Germinal center (tissue), 1 donor: ENCODE measurements around the gene SCYGR4.
"Not testable (repeated sequence)": the region's sequence is repeated elsewhere in the genome, so short reads cannot be mapped to it uniquely, and the experiment has no call there.

Experiments
- DNase-seq: peaks from one replicate; pipeline ENCODE4 v3.0.0; 2012; ENCODE audit warnings: mixed read lengths, low spot score

The SCYGR4 gene, protein sequence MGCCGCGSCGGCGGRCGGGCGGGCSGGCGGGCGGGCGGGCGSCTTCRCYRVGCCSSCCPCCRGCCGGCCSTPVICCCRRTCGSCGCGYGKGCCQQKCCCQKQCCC

DNA sequence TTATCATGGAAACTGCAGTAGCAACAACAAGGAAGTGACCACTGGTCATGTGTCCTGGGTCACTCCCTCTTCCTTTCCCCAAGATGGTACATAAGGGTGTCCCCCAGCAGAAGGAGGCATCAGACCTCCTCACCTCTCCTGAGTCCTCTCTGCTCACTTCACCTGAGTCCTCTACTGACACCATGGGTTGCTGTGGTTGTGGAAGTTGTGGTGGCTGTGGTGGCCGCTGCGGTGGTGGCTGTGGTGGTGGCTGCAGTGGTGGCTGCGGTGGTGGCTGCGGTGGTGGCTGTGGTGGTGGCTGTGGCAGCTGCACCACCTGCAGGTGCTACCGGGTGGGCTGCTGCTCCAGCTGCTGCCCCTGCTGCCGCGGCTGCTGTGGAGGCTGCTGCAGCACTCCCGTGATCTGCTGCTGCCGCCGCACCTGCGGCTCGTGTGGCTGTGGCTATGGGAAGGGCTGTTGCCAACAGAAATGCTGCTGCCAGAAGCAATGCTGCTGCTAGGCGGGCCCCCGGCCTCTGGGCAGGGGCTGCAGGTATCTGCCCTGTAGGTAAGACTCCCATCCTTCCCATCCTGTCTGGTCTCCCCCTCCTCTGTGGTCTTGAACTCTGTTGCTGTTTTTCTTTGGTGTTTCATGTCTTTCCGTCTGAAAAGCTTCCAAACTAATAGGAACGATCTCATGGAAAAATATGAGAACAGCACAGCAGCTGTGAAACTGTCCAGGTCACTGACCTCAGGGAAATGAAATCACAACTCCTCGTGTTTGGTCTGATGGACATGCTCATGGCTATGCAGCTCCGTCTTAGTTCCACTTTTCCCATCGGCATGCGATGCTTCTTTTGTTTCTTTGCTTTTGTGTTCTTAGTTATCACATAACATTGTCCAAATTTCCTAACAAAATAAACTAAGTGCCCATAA, at the start of gene SCYGR4:
TSS of gene SCYGR4 (plus strand) at position 183 of the 915 bp plus-strand sequence. CDS start at position 183, 0 bp downstream.
- DNase-seq = no peak

DNA sequence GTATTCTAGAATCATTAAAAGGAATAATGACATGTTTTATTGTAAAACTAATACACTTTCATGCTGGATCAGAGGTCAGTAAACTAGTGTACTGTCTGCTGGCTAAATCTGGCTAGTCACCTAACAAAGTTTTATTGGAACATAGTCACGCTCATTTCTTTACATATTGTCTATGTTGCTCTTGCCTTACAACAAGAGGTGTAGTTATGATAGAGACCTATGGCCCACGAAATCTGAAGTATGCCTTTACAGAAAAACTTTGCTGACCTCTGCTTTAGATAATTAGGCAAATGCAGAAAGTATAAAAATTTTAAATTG, 48.5 kb upstream of the SCYGR4 start:
- no peak for DNase-seq

DNA sequence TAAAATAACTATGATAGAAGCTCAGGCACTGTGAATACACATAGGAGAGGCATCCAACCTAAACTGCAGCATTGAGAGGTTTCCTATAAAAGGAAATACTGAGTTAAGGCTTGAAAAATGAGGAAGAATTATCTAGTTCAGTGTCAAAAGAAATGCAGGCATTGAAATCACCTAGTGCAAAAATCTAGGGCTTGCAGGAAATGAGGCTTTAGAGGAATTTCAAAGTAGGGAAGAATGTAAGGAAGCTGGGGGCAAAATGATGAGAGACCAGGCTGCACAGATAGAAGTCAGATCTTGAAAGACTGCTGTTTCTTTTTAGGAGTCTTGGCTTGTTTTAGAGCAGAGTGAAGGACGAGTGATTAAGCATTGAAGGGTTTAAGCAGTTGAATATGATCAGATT, 46.7 kb upstream of the SCYGR4 start:
- no peak for DNase-seq

DNA sequence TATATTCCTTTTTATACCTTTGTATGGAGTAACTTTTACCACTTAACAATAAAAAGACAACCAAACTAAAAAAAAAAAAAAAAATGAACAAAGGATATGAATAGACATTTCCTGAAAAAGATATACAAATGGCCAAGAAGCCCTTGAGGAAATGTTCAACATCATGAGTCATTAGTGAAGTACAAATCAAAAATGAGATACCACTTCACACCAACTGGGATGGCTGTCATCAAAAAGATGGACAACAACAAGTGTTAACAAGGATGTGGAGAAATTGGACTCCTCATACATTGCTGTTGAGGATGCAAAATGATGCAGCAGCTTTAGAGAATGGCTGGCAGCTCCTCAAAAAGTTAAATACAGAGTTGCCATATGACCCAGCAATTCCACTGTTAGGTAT, 41.2 kb upstream of the SCYGR4 start:
- DNase-seq = no peak

DNA sequence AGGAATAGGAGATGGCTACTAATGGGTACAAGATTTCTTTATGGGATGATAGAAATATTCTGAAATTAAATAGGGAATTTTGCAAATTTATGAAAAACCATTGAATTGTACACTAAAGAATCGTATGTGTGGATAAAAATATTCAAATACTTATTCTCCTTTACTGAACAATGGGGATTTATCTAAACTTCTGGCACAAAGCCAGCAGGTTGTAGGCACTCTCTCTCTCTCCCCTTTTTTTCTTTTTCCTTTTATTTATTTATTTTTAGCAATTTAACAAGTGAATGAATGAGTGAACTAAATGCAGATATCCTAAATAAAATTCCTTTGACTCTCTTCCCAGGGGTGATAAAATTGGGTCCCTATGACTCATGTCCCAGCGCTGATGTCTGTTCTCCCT, 40.5 kb upstream of the SCYGR4 start:
- no peak for DNase-seq

DNA sequence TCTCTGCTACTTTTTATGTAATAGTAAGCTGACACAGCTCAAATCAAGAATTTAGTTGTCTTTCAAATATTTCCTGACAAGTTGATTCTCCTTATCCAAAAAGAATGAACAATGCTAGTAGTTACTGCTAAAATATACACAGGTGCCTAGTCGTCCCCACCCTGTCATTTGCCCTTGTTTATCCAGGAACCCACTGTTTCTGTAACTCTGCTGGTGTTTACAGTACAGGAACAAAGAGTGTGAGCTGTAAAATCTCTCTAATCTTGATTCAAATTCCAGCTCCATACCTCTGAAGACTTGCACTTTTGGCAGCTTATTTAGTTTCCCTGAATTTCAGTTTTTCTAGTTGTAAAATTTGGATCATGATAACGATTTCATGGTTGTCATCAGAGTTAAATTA, 39.7 kb upstream of the SCYGR4 start:
- no peak for DNase-seq

DNA sequence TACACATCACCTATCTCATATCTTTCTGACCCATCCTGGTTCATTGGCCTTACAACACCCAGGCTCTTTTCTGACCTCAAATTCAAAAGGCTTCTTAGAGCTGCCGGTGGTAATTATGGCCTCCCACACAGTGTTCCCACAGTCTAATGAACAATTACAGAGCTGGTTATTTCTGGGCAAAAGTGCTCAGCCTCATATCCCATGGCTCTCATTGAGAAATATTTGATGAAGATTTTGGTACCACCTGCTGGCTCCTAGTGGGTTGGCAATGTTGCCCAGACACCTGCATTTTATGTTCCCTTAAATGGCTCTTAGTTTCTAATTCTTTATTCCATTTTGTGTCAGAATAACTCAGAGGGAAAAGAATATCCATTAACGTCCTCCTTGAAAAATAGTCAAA, 38.7 kb upstream of the SCYGR4 start:
- no peak for DNase-seq

DNA sequence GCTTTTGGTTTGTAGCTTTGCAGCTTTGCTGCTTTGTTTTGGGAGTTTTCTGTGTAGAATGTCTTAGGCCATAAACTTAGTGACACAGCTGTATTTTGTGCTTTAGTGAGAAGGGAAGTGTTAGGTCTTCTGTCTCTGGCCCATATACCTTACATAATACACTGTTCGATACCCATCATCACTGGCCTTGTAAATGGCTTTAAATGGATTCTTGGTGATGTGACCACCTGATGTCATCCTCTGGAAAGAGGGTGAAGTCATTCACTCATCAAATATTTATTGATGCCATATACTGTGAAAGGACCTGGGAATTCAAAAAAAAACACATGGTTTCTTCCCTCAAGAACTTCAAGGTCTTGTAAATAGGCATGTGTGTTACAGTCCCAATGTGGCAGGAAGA, 37.5 kb upstream of the SCYGR4 start:
- DNase-seq = no peak

DNA sequence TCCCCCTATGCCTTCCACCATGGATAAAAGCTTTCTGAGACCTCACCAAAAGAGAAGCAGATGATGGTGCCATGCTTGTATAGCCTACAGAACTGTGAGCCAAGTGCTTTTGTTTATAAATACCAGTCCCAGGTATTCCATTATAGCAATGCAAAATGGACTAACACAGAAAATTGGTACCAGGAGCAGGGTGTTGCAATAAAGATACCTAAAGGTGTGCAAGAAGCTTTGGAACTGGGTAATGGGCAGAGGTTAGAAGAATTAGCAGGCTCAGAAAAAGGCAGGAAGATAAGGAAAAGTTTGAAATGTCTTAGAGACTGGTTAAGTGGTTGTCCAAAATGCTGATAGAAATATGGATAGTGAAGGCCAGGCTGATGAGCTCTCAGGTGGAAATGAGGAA, 34.9 kb upstream of the SCYGR4 start:
- no peak for DNase-seq

DNA sequence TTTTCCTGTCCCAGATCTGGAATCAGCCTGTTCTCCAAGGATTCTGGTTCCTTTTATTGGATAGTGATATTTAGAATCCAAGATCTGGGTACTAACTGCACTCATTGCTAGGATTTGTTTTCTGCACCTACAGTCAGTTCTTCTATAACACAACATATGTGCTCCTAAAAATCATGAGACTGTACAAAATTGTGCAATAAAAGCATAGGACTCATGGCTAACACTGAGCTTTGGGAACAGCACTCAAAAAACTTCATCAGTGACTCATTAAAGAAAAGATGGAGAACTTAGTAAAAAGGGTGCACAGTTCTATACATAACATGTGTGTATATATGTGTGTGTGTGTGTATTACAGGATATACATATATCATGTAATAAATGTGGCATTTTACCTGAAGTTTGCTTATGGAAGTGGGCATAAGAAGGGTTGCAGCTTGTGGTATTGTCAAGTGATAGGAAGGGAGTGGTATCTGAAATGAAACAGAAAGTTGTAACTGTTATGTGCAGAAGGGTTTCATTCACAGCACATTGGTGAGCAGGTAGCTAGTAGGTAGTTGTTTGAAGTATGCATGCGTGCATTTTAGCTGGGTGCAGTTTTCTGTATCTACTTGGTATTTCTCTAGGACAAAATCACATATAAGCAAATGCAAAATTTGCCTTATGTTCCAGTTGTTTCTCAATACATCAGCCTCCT, 24.5 kb upstream of the SCYGR4 start:
- no peak for DNase-seq

DNA sequence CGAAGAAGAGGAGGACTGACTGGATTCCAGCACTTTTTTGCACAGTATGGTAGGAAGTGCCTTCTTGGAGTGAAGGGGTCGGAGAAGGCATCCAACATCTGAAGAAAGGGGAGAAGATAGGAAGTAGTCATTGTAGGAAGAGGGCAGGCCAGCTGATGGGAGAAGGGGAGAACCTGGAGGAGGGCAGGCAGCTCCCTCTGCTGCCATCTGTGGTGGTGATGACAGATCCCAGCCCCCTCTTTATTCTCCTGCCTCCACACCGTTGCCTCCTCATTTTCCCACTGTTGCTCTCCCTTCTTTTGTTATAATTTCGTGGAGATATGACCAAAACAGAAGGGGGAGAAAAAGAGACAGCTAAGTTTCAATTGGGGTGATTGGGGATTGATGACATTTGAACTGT, 21.5 kb upstream of the SCYGR4 start:
- DNase-seq = no peak

DNA sequence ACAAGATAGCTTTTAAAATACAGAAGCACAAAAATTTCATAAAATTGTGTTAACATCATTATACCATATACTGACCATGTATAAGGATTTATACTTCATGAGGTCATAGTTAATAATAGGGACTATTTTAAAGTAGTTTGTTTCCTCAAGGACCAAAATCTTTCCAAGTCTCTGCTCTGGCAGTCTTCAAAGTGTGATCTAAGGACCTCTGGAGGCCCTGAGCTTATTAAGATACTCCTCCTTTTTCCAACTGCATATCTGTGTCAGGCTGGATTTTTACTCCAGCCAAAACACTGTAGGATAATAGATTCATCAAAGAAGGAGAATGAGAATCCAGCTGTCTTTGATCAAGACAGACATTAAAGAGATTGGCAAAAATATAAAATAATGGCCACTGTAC, 20.3 kb upstream of the SCYGR4 start:
- no peak for DNase-seq

DNA sequence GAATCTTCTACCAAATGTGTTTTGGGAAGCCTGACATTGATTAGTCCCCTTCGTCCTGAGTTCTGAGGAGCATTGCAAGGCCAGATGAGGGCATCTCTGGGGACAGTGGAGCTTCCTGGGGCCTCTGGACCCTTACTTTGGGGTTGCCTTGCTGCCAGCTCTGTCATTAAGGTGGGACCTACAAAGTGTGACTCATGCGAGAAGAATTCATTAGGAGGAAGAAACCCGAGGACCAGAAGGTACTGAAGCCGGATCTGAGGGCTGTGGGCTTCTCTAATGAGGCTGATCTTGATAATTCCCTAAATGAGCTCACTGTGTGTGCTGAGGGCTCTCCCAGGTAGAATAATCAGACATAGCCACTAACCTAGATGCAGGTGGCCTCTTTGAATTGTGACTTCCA, 19.3 kb upstream of the SCYGR4 start:
- DNase-seq = no peak

DNA sequence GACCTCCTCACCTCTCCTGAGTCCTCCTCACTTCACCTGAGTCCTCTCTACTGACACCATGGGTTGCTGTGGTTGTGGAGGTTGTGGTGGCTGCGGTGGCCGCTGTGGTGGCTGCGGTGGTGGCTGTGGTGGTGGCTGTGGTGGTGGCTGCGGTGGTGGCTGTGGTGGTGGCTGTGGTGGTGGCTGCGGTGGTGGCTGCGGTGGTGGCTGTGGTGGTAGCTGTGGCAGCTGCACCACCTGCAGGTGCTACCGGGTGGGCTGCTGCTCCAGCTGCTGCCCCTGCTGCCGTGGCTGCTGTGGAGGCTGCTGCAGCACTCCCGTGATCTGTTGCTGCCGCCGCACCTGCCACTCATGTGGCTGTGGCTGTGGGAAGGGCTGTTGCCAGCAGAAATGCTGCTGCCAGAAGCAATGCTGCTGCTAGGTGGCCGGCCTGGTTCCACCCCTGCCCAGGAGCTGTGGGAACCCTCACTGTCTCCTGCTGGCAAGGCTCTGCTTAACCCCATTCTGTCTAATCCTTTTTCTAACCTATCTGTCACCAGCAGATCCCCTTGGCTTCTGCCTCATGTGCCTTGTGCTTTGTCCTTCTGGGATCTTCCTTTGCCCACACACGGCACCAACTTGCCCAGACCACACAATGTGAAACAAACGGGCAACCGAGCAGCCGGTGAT, 18.3 kb upstream of the SCYGR4 start, which contains the start of gene SCYGR2:
TSS of gene SCYGR2 (plus strand) at position 59 of the 669 bp plus-strand sequence. CDS start at position 59, 0 bp downstream.
- not testable (repeated sequence) for DNase-seq

DNA sequence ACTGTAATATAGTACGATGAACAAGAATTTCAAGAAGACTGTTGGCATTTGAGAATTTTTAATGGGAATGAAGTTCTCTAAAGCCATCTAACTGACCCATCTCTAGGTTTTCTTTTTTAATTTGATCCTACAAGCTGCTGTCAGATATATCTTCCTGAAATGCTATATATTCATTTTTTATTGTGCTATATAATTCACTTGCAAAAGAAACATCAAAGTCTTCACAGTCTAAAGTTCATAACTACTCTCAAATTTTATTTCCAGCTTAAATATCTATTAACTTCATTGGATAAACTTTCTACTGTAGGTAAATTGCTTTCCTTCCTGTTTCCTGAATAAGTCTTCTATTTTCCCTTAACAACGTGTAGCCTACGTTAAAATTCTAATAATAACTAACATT, 14.9 kb upstream of the SCYGR4 start:
- no peak for DNase-seq

DNA sequence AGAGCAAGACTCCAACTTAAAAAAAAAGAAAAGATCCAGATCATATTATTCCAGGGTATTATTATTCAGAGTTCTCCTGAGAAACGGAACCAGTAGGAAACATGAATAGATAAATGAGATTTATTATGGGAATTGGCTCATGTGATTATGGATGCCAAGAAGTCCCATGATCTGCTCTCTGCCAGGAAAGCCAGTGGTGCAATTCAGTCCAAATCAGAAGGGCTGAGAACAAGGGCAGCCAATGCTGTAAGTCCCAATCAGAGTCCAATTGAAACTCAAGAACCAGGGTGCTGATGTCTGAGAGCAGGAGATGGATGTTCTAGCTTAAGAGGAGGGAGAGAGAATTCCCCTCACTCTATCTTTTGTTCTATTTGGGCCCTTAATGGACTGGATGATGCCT, 10.8 kb upstream of the SCYGR4 start:
- no peak for DNase-seq

DNA sequence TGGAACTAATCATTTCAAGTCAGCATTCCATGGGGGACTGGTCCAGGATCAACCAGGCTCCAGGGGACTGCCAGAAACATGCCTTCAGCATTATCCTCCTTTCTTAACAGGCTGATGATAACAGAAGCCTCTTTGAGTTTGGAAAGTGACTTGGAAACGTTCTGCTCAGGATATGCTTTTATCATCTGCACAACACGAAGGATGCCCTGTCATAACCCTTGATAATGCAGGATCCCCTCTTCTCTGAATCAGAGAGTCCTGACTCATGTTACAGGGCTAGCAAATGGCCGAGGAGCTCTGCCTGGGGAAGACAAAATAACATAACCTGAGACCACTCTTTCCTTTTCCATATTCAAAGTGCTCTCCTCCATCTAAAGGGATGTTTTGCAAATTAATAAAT, 9.4 kb upstream of the SCYGR4 start:
- DNase-seq = no peak

DNA sequence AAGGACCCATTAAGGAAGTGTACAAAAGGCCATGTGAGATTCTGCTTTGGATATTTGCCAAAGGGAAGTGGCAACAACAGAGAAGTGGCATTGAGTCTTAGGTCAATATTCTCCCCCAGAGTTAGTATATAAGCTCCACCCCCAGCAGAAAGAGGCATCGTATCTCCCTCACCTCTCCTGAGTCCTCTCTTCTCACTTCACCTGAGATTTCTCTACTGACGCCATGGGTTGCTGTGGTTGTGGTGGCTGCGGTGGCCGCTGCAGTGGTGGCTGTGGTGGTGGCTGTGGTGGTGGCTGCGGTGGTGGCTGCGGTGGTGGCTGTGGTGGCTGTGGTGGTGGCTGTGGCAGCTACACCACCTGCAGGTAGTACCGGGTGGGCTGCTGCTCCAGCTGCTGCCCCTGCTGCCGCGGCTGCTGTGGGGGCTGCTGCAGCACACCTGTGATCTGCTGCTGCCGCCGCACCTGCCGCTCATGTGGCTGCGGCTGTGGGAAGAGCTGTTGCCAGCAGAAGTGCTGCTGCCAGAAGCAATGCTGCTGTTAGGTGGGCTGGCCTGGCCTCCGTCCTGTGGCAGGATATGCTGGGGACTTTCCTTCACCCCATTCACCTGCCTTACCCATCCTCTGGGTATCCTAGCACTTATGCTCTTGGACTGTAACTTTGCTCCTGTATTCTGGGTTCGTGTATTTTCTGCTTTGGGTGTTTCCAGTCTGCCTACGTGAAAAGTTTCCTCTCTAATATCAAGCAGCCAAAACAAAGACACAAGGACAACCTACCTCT, 8.5 kb upstream of the SCYGR4 start:
- no peak for DNase-seq

DNA sequence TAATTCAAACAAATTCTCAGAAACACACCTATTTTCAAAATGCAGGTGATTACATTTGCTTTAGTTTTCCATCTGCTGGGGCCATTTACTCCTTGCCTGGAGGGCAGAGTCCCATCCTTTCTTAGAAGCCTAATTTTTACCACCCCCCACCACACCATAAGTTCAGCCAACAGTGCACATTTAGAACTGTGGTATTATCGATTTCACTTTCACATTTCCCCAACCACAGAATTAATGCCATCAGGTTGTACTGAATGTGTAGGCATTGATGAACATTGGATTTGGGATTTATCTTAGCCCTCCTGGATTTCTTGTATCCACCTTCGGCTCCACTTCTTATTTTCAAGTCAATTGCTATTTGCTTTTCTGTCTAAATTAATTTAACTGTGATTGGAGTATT, 7.2 kb upstream of the SCYGR4 start:
- DNase-seq = no peak

DNA sequence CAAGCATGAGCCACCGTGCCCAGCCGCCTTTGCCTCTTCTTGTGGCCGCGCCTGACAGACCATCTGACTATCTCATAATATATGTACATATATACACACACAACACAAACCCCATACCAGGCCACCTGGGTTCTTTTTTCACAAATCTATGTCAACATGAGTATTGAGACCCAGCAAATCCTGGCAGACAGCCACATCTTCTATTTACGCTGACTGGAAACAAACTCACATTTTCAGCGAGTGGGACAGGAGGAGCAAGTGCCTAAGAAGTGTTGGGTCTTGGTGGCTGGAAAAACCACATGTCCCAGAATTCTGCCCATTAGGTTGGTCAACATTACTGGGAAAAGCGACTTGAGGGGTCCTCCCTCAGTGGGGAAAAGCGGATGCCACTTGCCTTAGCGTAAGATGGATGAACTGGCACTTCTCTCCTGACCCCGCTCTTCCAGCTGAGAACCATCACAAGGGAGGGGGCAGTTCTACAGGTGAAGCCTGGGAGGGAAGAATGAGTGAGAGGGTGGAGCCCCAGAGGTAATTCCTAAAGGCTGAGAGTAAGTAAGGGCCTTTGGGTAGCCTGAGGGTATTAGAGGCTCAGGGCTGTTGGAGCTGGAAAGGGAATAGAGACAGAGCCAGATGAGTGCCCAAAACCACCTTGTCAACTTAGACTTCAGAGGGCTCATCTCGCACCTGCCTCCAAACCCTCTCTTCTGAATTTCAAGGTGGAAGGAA, 4.6 kb upstream of the SCYGR4 start:
- DNase-seq = no peak

DNA sequence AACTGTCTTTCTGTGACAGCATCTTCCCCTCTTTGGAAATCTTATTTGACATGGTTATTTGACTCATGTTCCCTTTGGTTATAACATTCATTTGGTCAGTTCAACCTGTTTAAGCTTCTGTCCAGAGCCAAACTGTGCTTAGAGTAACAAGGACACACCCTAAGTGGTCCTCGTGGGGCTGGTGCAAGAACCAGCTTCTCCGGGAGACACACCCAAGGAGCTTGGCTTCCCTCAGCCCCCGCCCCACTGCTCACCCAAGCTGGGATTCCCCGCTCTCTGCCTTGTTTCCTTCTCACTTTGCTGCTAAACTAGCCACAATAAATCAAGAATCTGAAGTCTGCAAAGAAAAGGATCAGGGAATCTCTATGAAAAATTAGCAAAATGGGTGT, 4.0 kb upstream of the SCYGR4 start:
- DNase-seq = no peak
